B cell (primary cell): Measurements from ENCODE around the gene TDRD9. TPM values are rescaled to one million over a fixed set of nuclear protein-coding genes. Genes with fewer than 3 reads are reported as not detected.

Experiments used
- ATAC-seq: fragments of 200-7000 bp; cut with Tn5 transposase; one replicate; pipeline ENCODE4 v1.10.0; 2021; ENCODE audit warnings: low read depth, mild to moderate bottlenecking, moderate number of reproducible peaks, moderate library complexity
- CTCF ChIA-PET: fragments of 350-600 bp; sonication (Branson Sonifier 250); formaldehyde crosslinking; loops from one replicate; lab custom pipeline; 2021; ENCODE audit warnings: antibody characterized with exemption, inconsistent platforms; lab: Charles Lee
- POLR2A ChIA-PET: fragments of 350-600 bp; sonication (Branson Sonifier 250); formaldehyde crosslinking; loops from one replicate; lab custom pipeline; 2021; ENCODE audit warnings: antibody characterized with exemption; lab: Charles Lee
- DNase-seq: peaks from one replicate; pipeline ENCODE4 v3.0.0; 2013
- H2AFZ ChIP-seq: 2 replicates; pipeline ENCODE4 v1.6.1; 2012; ENCODE audit warnings: mild to moderate bottlenecking, low read depth, low read length; ENCODE audit not compliant: insufficient read depth, poor library complexity, severe bottlenecking
- H3K27ac ChIP-seq, 2 donors: 1 replicate in 1 of 2; 2 replicates in 1 of 2; pipeline ENCODE4 v1.5.1; 2012 to 2013; ENCODE audit warnings: low read length in 2 of 2, mild to moderate bottlenecking in 2 of 2, moderate library complexity in 1 of 2
- H3K27me3 ChIP-seq, 4 experiments: fragments of 200-600 bp in 1 of 4; sonication (generic) in 1 of 4; replicated peaks in 1 of 4; 1 replicate in 2 of 4; 2 replicates in 2 of 4; pipeline versions ENCODE4 v1.6.1 to v1.7.0; 2013 to 2016; ENCODE audit warnings: low read length in 3 of 4, mild to moderate bottlenecking in 2 of 4, mixed read lengths in 1 of 4, moderate library complexity in 1 of 4; ENCODE audit not compliant: insufficient read depth in 4 of 4, control insufficient read depth in 3 of 4; ENCODE audit errors: control extremely low read depth in 1 of 4
- H3K36me3 ChIP-seq, 2 experiments: replicated peaks in 1 of 2; 1 replicate in 1 of 2; 2 replicates in 1 of 2; pipeline versions ENCODE4 v1.6.1 to v1.7.1; 2013; ENCODE audit warnings: low read length in 1 of 2; ENCODE audit not compliant: insufficient read depth in 2 of 2, control insufficient read depth in 1 of 2; ENCODE audit errors: control extremely low read depth in 1 of 2, extremely low read depth in 1 of 2
- H3K4me1 ChIP-seq, 2 donors: fragments of 200-600 bp in 1 of 2; sonication (generic) in 1 of 2; 1 replicate in 1 of 2; 2 replicates in 1 of 2; pipeline versions ENCODE4 v1.5.1 to v1.6.1; 2013 to 2017; ENCODE audit warnings: low read length in 2 of 2; ENCODE audit not compliant: control insufficient read depth in 2 of 2, insufficient read depth in 2 of 2
- H3K4me2 ChIP-seq: replicated peaks from 2 replicates; pipeline ENCODE3; 2012; ENCODE audit warnings: mild to moderate bottlenecking, low read depth, low read length; ENCODE audit not compliant: poor library complexity, severe bottlenecking
- H3K4me3 ChIP-seq, 5 experiments: fragments of 200-600 bp in 1 of 5; sonication (generic) in 1 of 5; 1 replicate in 3 of 5; 2 replicates in 2 of 5; pipeline versions ENCODE4 v1.5.1 to v1.7.0; 2011 to 2016; ENCODE audit warnings: low read length in 4 of 5, mild to moderate bottlenecking in 4 of 5, low read depth in 2 of 5, control low read depth in 1 of 5, moderate library complexity in 1 of 5; ENCODE audit not compliant: insufficient read depth in 1 of 5; ENCODE audit errors: control extremely low read depth in 1 of 5, extremely low read depth in 1 of 5
- H3K79me2 ChIP-seq: fragments of 200-600 bp; sonication (generic); one replicate; pipeline ENCODE4 v1.6.0; 2016; ENCODE audit warnings: low read length; ENCODE audit not compliant: control insufficient read depth, insufficient read depth
- H3K9ac ChIP-seq: fragments of 200-600 bp; sonication (generic); 2 replicates; pipeline ENCODE4 v1.6.1; 2017; ENCODE audit warnings: mild to moderate bottlenecking, low read length, moderate library complexity
- H3K9me3 ChIP-seq, 3 donors: one replicate each; pipeline versions ENCODE4 v1.6.1 to v1.7.1; 2013; ENCODE audit warnings: low read length in 2 of 3; ENCODE audit not compliant: control insufficient read depth in 2 of 3, insufficient read depth in 1 of 3; ENCODE audit errors: control extremely low read depth in 1 of 3
- H4K20me1 ChIP-seq: 2 replicates; pipeline ENCODE4 v1.6.0; 2012; ENCODE audit warnings: mild to moderate bottlenecking, low read length; ENCODE audit not compliant: insufficient read depth, control insufficient read depth, poor library complexity, severe bottlenecking
- H3K27ac Mint-ChIP-seq: one replicate; pipeline ENCODE4 v1.8.0; 2021; ENCODE audit warnings: mixed read lengths
- H3K27me3 Mint-ChIP-seq: one replicate; pipeline ENCODE4 v1.8.0; 2021; ENCODE audit warnings: mixed read lengths
- H3K4me1 Mint-ChIP-seq: one replicate; pipeline ENCODE4 v1.8.0; 2021; ENCODE audit warnings: mixed read lengths
- H3K4me3 Mint-ChIP-seq: one replicate; pipeline ENCODE4 v1.8.0; 2021; ENCODE audit warnings: mixed read lengths
- H3K9me3 Mint-ChIP-seq: one replicate; pipeline ENCODE4 v1.8.0; 2022; ENCODE audit warnings: mixed read lengths; ENCODE audit not compliant: insufficient read depth
- CTCF ChIP-seq: fragments of 200-600 bp; IDR thresholded peaks from one replicate; pipeline ENCODE4 v1.8.0; 2022; ENCODE audit warnings: antibody characterized with exemption, mild to moderate bottlenecking
- EZH2 ChIP-seq: IDR thresholded peaks from 2 replicates; pipeline ENCODE4 v1.6.1; 2012; ENCODE audit warnings: borderline replicate concordance, low read depth, mild to moderate bottlenecking, moderate library complexity, low read length; ENCODE audit not compliant: insufficient read depth, poor library complexity, severe bottlenecking
- WGBS: methylation state at CpG from one replicate; pipeline ENCODE4 v1.1.5; 2013; ENCODE audit warnings: missing lambda C conversion rate; ENCODE audit not compliant: insufficient coverage; 5-methylcytosine and 5-hydroxymethylcytosine counted together
- intact Hi-C: fragments of 100-400 bp; cut with micrococcal nuclease; formaldehyde crosslinking; loops from one replicate; pipeline ENCODE4 v1.10.0; 2022
- polyA plus RNA-seq: library from polyadenylated mRNA; depleted of rRNA; stranded (reverse); fragments of >200 nt; gene quantifications from 2 replicates; pipeline ENCODE4 v1.2.3, GENCODE V29; 2012
- total RNA-seq, 2 donors: library from RNA; stranded (reverse); fragments of 120-200 nt in 1 of 2; gene quantifications; 1 replicate in 1 of 2; 2 replicates in 1 of 2; pipeline versions ENCODE4 v1.2.3 to v1.2.4, GENCODE V29; 2013 to 2022

The TDRD9 gene
- total and polyA plus RNA-seq, 2 donors (not counting 1 experiment from before 2014, with no cell fraction given), result 1.1 to 2.4 TPM

- CTCF ChIA-PET, result no interaction called here
- intact Hi-C loops, result no loop called here
- H4K20me1 ChIP-seq, result no peaks in the 10 kb centered on the region
- DNase-seq, result no peak
- H3K79me2 ChIP-seq, result no peaks in the 10 kb centered on the region
- Mint-ChIP-seq H3K27ac (no peak overlapping the region), H3K9me3 (peaks cover 5% of the 10 kb centered on the region), H3K4me1 (no peaks in the 10 kb centered on the region), H3K4me3 (no peak overlapping the region), H3K27me3 (peaks cover 26% of the 10 kb centered on the region)
- no peak for TF ChIP-seq CTCF
- TF ChIP-seq EZH2, result no peak
- H3K36me3 ChIP-seq, result no peaks in the 10 kb centered on the region
- no peak for ATAC-seq
- no peak overlapping the region for H2AFZ ChIP-seq
- POLR2A ChIA-PET, result no interaction called here
- H3K27me3 ChIP-seq, result peaks cover 0 to 6% (median 1%) of the 10 kb centered on the region in 4 experiments
- H3K9me3 ChIP-seq, result peaks cover 0 to 2% (median 0%) of the 10 kb centered on the region in 3 donors
- WGBS, result 100% methylated on average over 1 of the region's 2 CpGs
- H3K27ac ChIP-seq, result no peak overlapping the region
- H3K9ac ChIP-seq, result no peak overlapping the region
- H3K4me3 ChIP-seq, result no peak overlapping the region
- H3K4me2 ChIP-seq, result no peak overlapping the region
- no peaks in the 10 kb centered on the region for H3K4me1 ChIP-seq
Observed at GRCh38 chr14:103948442-103948841, 20.2 kb downstream of the TDRD9 start.

GRCh38 chr14:103949131-103949790, 21.0 kb downstream of the TDRD9 start:
- ATAC-seq (no peak), DNase-seq (no peak)
- no peaks in the 10 kb centered on the region for H3K79me2 ChIP-seq
- H3K27me3 Mint-ChIP-seq, result peaks cover 23% of the 10 kb centered on the region
- intact Hi-C loops, result no loop called here
- no peak overlapping the region for H3K4me2 ChIP-seq
- H3K9me3 ChIP-seq, result peaks cover 0 to 2% (median 0%) of the 10 kb centered on the region in 3 donors
- H3K4me3 Mint-ChIP-seq, result no peak overlapping the region
- H4K20me1 ChIP-seq, result no peaks in the 10 kb centered on the region
- no peak overlapping the region for H3K4me3 ChIP-seq
- no peak overlapping the region for H3K9ac ChIP-seq
- ChIA-PET POLR2A (no interaction called here), CTCF (interaction anchor here (0.7 kb wide), 1 partner anchor 124 kb away, joined by 3 read pairs; no protein-coding TSS in a partner anchor)
- H3K9me3 Mint-ChIP-seq, result peaks cover 5% of the 10 kb centered on the region
- H3K36me3 ChIP-seq, result no peaks in the 10 kb centered on the region
- TF ChIP-seq EZH2, result no peak
- TF ChIP-seq CTCF, result no peak
- H3K4me1 Mint-ChIP-seq, result no peaks in the 10 kb centered on the region
- no peak overlapping the region for H2AFZ ChIP-seq
- 96% methylated on average over 4 of the region's 5 CpGs for WGBS
- H3K27me3 ChIP-seq, result peaks cover 0 to 6% (median 1%) of the 10 kb centered on the region in 4 experiments
- H3K4me1 ChIP-seq, result no peaks in the 10 kb centered on the region
- no peak overlapping the region for H3K27ac ChIP-seq
- no peak overlapping the region for H3K27ac Mint-ChIP-seq
